ENCODE measurements around the gene SS18.

SS18 gene

DNA sequence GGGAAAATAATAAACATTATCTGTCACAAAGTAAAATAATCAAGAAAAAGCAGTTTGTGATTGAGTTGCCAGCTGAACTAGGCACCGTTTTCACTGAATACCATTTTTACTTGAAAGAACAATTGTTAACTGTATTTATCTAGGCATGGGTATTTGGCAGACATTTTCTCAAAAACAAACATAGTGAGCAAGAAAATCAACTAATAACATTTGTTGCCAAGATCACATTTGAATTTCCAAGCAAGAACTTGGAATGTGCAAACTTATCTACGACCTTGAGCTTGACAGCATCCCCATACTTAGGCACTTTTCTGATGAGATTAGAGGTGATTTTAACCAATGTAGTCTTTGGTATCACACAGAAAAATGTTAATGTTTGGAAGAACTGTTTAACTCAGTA, 16.7 kb downstream of the SS18 start:
- TF ChIP-seq, protein P1, sequence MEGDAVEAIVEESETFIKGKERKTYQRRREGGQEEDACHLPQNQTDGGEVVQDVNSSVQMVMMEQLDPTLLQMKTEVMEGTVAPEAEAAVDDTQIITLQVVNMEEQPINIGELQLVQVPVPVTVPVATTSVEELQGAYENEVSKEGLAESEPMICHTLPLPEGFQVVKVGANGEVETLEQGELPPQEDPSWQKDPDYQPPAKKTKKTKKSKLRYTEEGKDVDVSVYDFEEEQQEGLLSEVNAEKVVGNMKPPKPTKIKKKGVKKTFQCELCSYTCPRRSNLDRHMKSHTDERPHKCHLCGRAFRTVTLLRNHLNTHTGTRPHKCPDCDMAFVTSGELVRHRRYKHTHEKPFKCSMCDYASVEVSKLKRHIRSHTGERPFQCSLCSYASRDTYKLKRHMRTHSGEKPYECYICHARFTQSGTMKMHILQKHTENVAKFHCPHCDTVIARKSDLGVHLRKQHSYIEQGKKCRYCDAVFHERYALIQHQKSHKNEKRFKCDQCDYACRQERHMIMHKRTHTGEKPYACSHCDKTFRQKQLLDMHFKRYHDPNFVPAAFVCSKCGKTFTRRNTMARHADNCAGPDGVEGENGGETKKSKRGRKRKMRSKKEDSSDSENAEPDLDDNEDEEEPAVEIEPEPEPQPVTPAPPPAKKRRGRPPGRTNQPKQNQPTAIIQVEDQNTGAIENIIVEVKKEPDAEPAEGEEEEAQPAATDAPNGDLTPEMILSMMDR (IDR thresholded peaks at IDR 0.05; ENCODE audit: low read depth, low read length, missing control alignments): no peak
- DNase-seq (ENCODE audit: low read depth): no peak
- no peak overlapping the region for H3K4me3 ChIP-seq (ENCODE audit: low read depth, low read length)

DNA sequence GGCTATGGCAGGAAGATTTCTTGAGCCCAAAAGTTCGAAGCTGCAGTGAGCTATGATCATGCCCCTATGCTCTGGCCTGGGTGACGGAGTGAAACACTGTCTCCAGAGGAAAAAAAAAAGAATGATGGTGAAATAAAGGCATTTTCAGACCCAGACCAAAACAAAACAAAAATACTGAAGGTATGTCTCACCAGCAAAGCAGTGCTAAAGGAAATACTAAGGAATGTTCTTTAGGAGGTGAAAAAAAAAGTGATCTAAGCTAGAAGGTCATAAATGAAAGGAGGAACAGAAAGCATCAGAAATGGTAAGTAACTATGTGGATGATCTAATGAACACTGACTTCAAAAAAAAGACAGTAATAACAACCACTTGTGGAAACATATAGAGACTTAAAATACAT, 18.7 kb downstream of the SS18 start:
- no peak overlapping the region for H3K4me3 ChIP-seq (ENCODE audit: low read depth, low read length)
- TF ChIP-seq, protein P1 (IDR thresholded peaks at IDR 0.05; ENCODE audit: low read depth, low read length, missing control alignments): no peak
- no peak for DNase-seq (ENCODE audit: low read depth)

DNA sequence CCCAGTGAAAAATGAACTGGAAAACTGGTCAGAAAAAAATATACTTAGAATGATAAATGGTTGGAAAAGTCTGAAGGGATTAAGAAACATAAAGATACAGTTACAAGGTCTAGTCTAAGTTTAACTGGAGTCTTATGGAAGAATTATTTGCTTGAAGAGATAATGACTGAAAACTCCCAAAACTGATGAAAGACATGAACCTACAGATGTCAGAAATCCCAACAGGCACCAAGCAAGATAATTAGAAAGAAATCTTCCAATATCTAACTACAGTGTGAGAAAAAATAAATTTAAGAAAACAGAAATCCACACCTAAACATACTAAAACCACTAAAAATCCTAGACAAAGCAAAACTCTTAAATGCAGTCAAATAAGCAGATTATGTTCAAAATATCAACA, 19.4 kb downstream of the SS18 start:
- TF ChIP-seq, protein P1 (IDR thresholded peaks at IDR 0.05; ENCODE audit: low read depth, low read length, missing control alignments): no peak
- DNase-seq (ENCODE audit: low read depth): no peak

DNA sequence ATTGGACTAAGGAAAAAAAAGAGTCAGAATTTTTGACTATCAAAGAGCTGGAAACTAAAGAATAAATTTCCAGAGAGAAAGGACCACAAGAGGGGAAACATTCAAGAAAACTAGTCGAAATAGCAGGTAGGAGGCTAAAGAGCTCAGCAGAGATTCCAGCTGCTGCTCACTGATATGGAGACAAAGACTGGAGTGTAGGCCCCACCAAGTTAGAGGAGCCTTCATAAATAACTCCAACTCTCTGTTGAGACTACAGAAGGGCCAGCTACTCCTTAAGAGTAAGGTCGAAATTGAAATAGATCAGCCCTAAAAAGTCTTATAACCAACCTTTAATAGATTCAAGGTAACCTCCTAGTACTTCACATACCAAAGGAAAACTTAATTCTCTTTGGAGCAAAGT, 31.1 kb downstream of the SS18 start:
- TF ChIP-seq, protein P1 (IDR thresholded peaks at IDR 0.05; ENCODE audit: low read depth, low read length, missing control alignments): no peak
- no peak overlapping the region for H3K4me3 ChIP-seq (ENCODE audit: low read depth, low read length)
- DNase-seq (ENCODE audit: low read depth): no peak

More for the DNA sequence above, 19.4 kb downstream of the SS18 start:
- no peak overlapping the region for H3K4me3 ChIP-seq (ENCODE audit: low read depth, low read length)

DNA sequence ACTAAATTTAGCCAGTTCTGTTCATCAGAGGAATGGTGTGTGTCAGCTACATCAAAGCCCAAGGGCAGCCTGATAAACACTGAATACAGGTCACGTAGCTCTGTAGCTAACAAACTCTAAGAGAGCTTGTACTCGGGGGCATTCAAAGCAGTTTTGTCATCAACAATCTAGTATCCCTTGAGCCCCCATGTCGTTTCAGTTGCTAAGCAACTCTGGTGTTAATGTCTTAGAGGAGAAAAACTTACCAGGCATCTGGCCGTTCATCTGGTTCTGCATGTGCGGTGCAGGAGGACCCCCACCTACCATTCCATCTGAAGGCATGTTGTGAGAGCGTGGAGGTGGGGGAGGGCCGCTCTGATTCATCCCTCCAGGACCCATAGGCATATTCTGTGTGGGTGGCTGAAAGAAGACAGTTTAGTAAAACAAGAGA, 33.1 kb downstream of the SS18 start:
- H3K4me3 ChIP-seq (ENCODE audit: low read depth, low read length): no peak overlapping the region
- DNase-seq (ENCODE audit: low read depth): no peak

DNA sequence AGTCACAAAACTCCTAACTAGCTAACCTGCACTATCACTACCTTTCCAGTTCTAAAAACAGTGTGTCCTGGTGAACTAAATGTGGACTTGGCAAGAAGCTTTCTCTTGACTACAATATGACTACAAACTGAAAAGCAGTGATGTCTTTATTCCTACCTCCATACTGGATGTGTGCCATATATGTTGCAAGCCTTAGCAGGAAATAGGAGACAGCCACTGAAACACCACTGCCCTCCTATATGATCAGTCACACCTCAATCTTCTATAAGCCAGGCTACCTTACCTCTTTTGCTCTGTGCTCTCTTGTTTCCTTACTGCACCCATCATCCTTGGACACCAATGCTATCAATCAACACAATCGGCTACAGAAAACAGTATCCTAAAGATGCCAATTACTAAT, 34.1 kb downstream of the SS18 start:
- DNase-seq (ENCODE audit: low read depth): no peak
- no peak overlapping the region for H3K4me3 ChIP-seq (ENCODE audit: low read depth, low read length)
- TF ChIP-seq, protein P1 (IDR thresholded peaks at IDR 0.05; ENCODE audit: low read depth, low read length, missing control alignments): no peak

More for the DNA sequence above, 33.1 kb downstream of the SS18 start:
- TF ChIP-seq, protein P1 (IDR thresholded peaks at IDR 0.05; ENCODE audit: low read depth, low read length, missing control alignments): no peak

DNA sequence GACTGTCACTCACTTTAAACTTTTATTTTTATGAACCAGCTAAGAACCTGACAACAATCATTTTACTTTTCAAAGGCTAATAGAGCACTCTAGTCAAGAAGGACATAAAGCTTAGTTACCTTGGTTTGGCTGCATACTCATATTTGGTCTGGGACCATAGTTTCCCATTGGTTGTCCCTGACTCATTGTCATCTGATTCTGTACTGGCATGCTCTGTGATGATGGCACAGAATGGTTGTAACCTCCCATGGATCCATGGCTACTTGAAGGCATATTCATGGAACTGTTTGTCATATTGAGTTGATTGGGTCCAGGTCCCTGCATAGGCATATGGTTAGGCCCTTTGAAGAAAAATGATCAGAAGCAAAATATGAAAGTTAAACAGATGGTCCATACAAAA, 37.9 kb downstream of the SS18 start:
- no peak for DNase-seq (ENCODE audit: low read depth)
- H3K4me3 ChIP-seq (ENCODE audit: low read depth, low read length): no peak overlapping the region
- TF ChIP-seq, protein P1 (IDR thresholded peaks at IDR 0.05; ENCODE audit: low read depth, low read length, missing control alignments): no peak
